MM.1S (cell line): ENCODE measurements around the gene NANS.

ENCODE experiments used
- EZH2phosphoT487 ChIP-seq: fragments of 300-600 bp; sonication (generic); IDR thresholded peaks from 2 replicates; pipeline ENCODE4 v1.6.1; 2018; ENCODE audit warnings: antibody characterized with exemption, low read length
- TF ChIP-seq, protein P1 (sequence below): fragments of 300-600 bp; sonication (generic); IDR thresholded peaks from 2 replicates; pipeline ENCODE4 v1.5.1; 2016; ENCODE audit warnings: antibody characterized with exemption, low read length, mixed read lengths

DNA sequence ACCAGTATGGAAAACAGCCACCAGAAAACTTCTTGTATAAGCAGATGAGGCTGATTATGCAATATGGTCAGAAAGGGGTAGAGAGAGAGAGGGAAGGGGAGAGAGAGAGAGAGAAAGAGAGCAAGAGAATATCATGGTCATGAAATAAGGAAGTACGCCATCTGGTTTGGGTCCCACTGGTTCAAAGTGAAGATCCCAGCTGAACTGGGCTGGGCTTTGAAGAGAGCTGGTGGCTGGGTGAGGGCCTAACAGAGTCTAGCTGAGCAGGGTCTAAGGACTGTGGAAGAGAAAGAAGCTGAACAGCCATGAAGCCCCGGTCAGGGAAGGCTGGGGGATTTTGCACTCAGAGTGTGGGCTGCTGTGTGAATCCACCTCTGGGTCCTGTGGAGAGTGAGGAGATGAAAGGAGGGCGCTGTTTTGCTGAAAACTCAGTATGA, 47.9 kb downstream of the NANS start:
- TF ChIP-seq, protein P1, sequence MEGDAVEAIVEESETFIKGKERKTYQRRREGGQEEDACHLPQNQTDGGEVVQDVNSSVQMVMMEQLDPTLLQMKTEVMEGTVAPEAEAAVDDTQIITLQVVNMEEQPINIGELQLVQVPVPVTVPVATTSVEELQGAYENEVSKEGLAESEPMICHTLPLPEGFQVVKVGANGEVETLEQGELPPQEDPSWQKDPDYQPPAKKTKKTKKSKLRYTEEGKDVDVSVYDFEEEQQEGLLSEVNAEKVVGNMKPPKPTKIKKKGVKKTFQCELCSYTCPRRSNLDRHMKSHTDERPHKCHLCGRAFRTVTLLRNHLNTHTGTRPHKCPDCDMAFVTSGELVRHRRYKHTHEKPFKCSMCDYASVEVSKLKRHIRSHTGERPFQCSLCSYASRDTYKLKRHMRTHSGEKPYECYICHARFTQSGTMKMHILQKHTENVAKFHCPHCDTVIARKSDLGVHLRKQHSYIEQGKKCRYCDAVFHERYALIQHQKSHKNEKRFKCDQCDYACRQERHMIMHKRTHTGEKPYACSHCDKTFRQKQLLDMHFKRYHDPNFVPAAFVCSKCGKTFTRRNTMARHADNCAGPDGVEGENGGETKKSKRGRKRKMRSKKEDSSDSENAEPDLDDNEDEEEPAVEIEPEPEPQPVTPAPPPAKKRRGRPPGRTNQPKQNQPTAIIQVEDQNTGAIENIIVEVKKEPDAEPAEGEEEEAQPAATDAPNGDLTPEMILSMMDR, result no peak
- TF ChIP-seq EZH2phosphoT487, result no peak
